DOHH2 (cell line): ENCODE results near the gene PGBD5.

Experiments
- H3F3A ChIP-seq: fragments of 200-600 bp; sonication (generic), shearing (Covaris generic); 2 replicates; pipeline ENCODE4 v1.6.0; 2016; ENCODE audit warnings: antibody characterized with exemption, mild to moderate bottlenecking; ENCODE audit not compliant: control insufficient read depth, insufficient read depth
- H3K27ac ChIP-seq: fragments of 200-600 bp; sonication (generic); 2 replicates; pipeline ENCODE4 v1.5.1; 2014; ENCODE audit warnings: low read depth, mild to moderate bottlenecking, low read length, moderate library complexity
- H3K27me3 ChIP-seq: fragments of 200-600 bp; sonication (generic); 2 replicates; pipeline ENCODE4 v1.6.1; 2014; ENCODE audit warnings: mild to moderate bottlenecking, low read length, mixed read lengths; ENCODE audit not compliant: control insufficient read depth
- H3K36me3 ChIP-seq: fragments of 200-600 bp; sonication (generic); 2 replicates; pipeline ENCODE4 v1.6.1; 2014; ENCODE audit warnings: mild to moderate bottlenecking, low read length, moderate library complexity, mixed read lengths; ENCODE audit not compliant: control insufficient read depth
- H3K4me1 ChIP-seq: fragments of 200-600 bp; sonication (generic); 2 replicates; pipeline ENCODE4 v1.6.1; 2014; ENCODE audit warnings: mild to moderate bottlenecking, low read length, mixed read lengths; ENCODE audit not compliant: control insufficient read depth
- H3K4me2 ChIP-seq: fragments of 200-600 bp; sonication (generic); 2 replicates; pipeline ENCODE4 v1.6.0; 2014; ENCODE audit warnings: mild to moderate bottlenecking, low read length, moderate library complexity
- H3K4me3 ChIP-seq: fragments of 200-600 bp; sonication (generic); 2 replicates; pipeline ENCODE4 v1.5.1; 2014; ENCODE audit warnings: mild to moderate bottlenecking, low read length, mixed read lengths
- H3K79me2 ChIP-seq: fragments of 200-600 bp; sonication (generic); 2 replicates; pipeline ENCODE4 v1.6.1; 2014; ENCODE audit warnings: mild to moderate bottlenecking, low read length, mixed read lengths; ENCODE audit not compliant: control insufficient read depth
- H3K9me2 ChIP-seq: fragments of 200-600 bp; sonication (generic); replicated peaks from 2 replicates; pipeline ENCODE4 v1.6.1; 2014; ENCODE audit warnings: mild to moderate bottlenecking, low read length, mixed read lengths; ENCODE audit not compliant: control insufficient read depth
- H3K9me3 ChIP-seq: fragments of 200-600 bp; sonication (generic); 2 replicates; pipeline ENCODE4 v1.6.1; 2014; ENCODE audit warnings: antibody characterized with exemption, low read length, mixed read lengths; ENCODE audit not compliant: control insufficient read depth, insufficient read depth
- H4K20me1 ChIP-seq: fragments of 200-600 bp; sonication (generic); 2 replicates; pipeline ENCODE4 v1.6.0; 2014; ENCODE audit warnings: low read depth, mild to moderate bottlenecking, antibody characterized with exemption, low read length, moderate library complexity; ENCODE audit not compliant: control insufficient read depth, insufficient read depth
- CTCF ChIP-seq: fragments of 200-600 bp; sonication (generic); IDR thresholded peaks from one replicate; pipeline ENCODE4 v1.5.1; 2014; ENCODE audit warnings: antibody characterized with exemption, mild to moderate bottlenecking, low read depth, low read length; ENCODE audit not compliant: poor library complexity, severe bottlenecking
- EZH2phosphoT487 ChIP-seq: fragments of 200-600 bp; sonication (generic); IDR thresholded peaks from 2 replicates; pipeline ENCODE4 v1.6.1; 2017; ENCODE audit warnings: borderline replicate concordance, mild to moderate bottlenecking, antibody characterized with exemption, low read length, moderate library complexity, mixed read lengths

The PGBD5 gene

GRCh38 chr1:230286166-230286889 is 139.8 kb downstream of the PGBD5 start:
- Histone ChIP-seq H3K36me3 (no peaks in the 10 kb centered on the region; the same call in 1 of the 2 replicates), H3K9me2 (no peaks in the 10 kb centered on the region)

GRCh38 chr1:230285351-230285750 is 140.8 kb downstream of the PGBD5 start:
- TF ChIP-seq CTCF (no peak), EZH2phosphoT487 (no peak)
- H3F3A ChIP-seq, result no peaks in the 10 kb centered on the region
- no peaks in the 10 kb centered on the region for H4K20me1 ChIP-seq
- H3K79me2 ChIP-seq, result no peaks in the 10 kb centered on the region
- peaks cover 42% of the 10 kb centered on the region for H3K4me1 ChIP-seq
- peaks cover 5% of the 10 kb centered on the region for H3K36me3 ChIP-seq
- no peak overlapping the region for H3K4me2 ChIP-seq
- H3K9me3 ChIP-seq, result no peaks in the 10 kb centered on the region
- H3K9me2 ChIP-seq, result no peaks in the 10 kb centered on the region
- H3K27ac ChIP-seq, result no peak overlapping the region
- H3K27me3 ChIP-seq, result no peaks in the 10 kb centered on the region
- no peak overlapping the region for H3K4me3 ChIP-seq

More at GRCh38 chr1:230286166-230286889, 139.8 kb downstream of the PGBD5 start:
- Histone ChIP-seq H3F3A (0 out of 2 replicates have a peak, but pooled peaks cover 2% of the 10 kb centered on the region), H3K27ac (no peak overlapping the region), H3K4me3 (no peak overlapping the region), H3K79me2 (no peaks in the 10 kb centered on the region), H3K4me2 (no peak overlapping the region), H3K27me3 (no peaks in the 10 kb centered on the region), H4K20me1 (no peaks in the 10 kb centered on the region), H3K9me3 (no peaks in the 10 kb centered on the region), H3K4me1 (peaks cover 41% of the 10 kb centered on the region)
- no peak for TF ChIP-seq CTCF
- TF ChIP-seq EZH2phosphoT487, result no peak

GRCh38 chr1:230284891-230285290 is 141.2 kb downstream of the PGBD5 start:
- Histone ChIP-seq H3K9me2 (no peaks in the 10 kb centered on the region), H3K4me2 (no peak overlapping the region), H3K36me3 (peaks cover 9% of the 10 kb centered on the region), H3F3A (no peaks in the 10 kb centered on the region), H3K9me3 (no peaks in the 10 kb centered on the region), H3K79me2 (no peaks in the 10 kb centered on the region), H3K4me1 (peaks cover 42% of the 10 kb centered on the region), H3K27me3 (no peaks in the 10 kb centered on the region), H3K4me3 (no peak overlapping the region), H4K20me1 (no peaks in the 10 kb centered on the region), H3K27ac (no peak overlapping the region)
- TF ChIP-seq CTCF (no peak), EZH2phosphoT487 (no peak)
